CD14-positive monocyte (primary cell): ENCODE measurements around the gene CNOT2. TPM values are rescaled to one million over a fixed set of nuclear protein-coding genes. Genes with fewer than 3 reads are reported as not detected.

ENCODE experiments used
- DNase-seq, 3 donors: peaks; one replicate each; pipeline ENCODE4 v3.0.0-alpha.2; 2011 to 2022
- H2AFZ ChIP-seq: 2 replicates; pipeline ENCODE4 v1.6.0; 2012; ENCODE audit warnings: mild to moderate bottlenecking, low read depth, low read length, inconsistent platforms; ENCODE audit not compliant: insufficient read depth, poor library complexity, severe bottlenecking
- H3K27ac ChIP-seq, 2 donors: 1 replicate in 1 of 2; 2 replicates in 1 of 2; pipeline ENCODE4 v1.5.1; 2012 to 2013; ENCODE audit warnings: low read length in 2 of 2, control low read depth in 1 of 2, inconsistent platforms in 1 of 2, low read depth in 1 of 2, mild to moderate bottlenecking in 1 of 2
- H3K27me3 ChIP-seq, 2 donors: one replicate each; pipeline versions ENCODE4 v1.6.0 to v1.6.1; 2011 to 2013; ENCODE audit warnings: low read length in 2 of 2; ENCODE audit not compliant: control insufficient read depth in 2 of 2, insufficient read depth in 2 of 2
- H3K36me3 ChIP-seq, 2 donors: replicated peaks in 1 of 2; 1 replicate in 1 of 2; 2 replicates in 1 of 2; pipeline versions ENCODE4 v1.5.1 to v1.6.1; 2012 to 2013; ENCODE audit warnings: low read length in 2 of 2, control low read depth in 1 of 2, inconsistent platforms in 1 of 2, mild to moderate bottlenecking in 1 of 2; ENCODE audit not compliant: insufficient read depth in 2 of 2, control insufficient read depth in 1 of 2
- H3K4me1 ChIP-seq, 2 donors: 1 replicate in 1 of 2; 2 replicates in 1 of 2; pipeline versions ENCODE4 v1.5.1 to v1.6.1; 2012 to 2013; ENCODE audit warnings: low read length in 2 of 2, control low read depth in 1 of 2, inconsistent platforms in 1 of 2, mild to moderate bottlenecking in 1 of 2, moderate library complexity in 1 of 2; ENCODE audit not compliant: insufficient read depth in 2 of 2, control insufficient read depth in 1 of 2
- H3K4me2 ChIP-seq: replicated peaks from 2 replicates; pipeline ENCODE3; 2012; ENCODE audit warnings: low read length, moderate library complexity, mild to moderate bottlenecking; ENCODE audit not compliant: poor library complexity, severe bottlenecking; ENCODE audit errors: extremely low read depth
- H3K4me3 ChIP-seq, 3 experiments: fragments of 200-600 bp in 1 of 3; sonication (generic) in 1 of 3; replicated peaks in 1 of 3; 1 replicate in 2 of 3; 2 replicates in 1 of 3; pipeline ENCODE4 v1.5.1; 2011 to 2013; ENCODE audit warnings: low read length in 3 of 3, mild to moderate bottlenecking in 3 of 3, control low read depth in 2 of 3, low read depth in 2 of 3, inconsistent platforms in 1 of 3, moderate library complexity in 1 of 3
- H3K79me2 ChIP-seq: 2 replicates; pipeline ENCODE4 v1.6.0; 2012; ENCODE audit warnings: mild to moderate bottlenecking, control low read depth, inconsistent platforms, low read length, moderate library complexity; ENCODE audit not compliant: insufficient read depth
- H3K9ac ChIP-seq: 2 replicates; pipeline ENCODE4 v1.6.0; 2017; ENCODE audit warnings: low read length, mild to moderate bottlenecking; ENCODE audit not compliant: insufficient read depth, poor library complexity, severe bottlenecking
- H3K9me3 ChIP-seq, 2 donors: replicated peaks in 1 of 2; 1 replicate in 1 of 2; 2 replicates in 1 of 2; pipeline versions ENCODE4 v1.5.1 to v1.6.1; 2012 to 2013; ENCODE audit warnings: low read length in 2 of 2, control low read depth in 1 of 2; ENCODE audit not compliant: control insufficient read depth in 1 of 2, insufficient read depth in 1 of 2
- H4K20me1 ChIP-seq: 2 replicates; pipeline ENCODE4 v1.6.0; 2012; ENCODE audit warnings: mild to moderate bottlenecking, low read length, control low read depth, moderate library complexity; ENCODE audit not compliant: insufficient read depth
- H3K27ac Mint-ChIP-seq, 7 donors: one replicate each; pipeline ENCODE4 v1.8.0; 2020; ENCODE audit warnings: mild to moderate bottlenecking in 7 of 7, mixed read lengths in 7 of 7, moderate library complexity in 6 of 7, inconsistent platforms in 2 of 7
- H3K27me3 Mint-ChIP-seq, 3 donors: one replicate each; pipeline ENCODE4 v1.8.0; 2021 to 2022; ENCODE audit warnings: low read depth in 3 of 3, mild to moderate bottlenecking in 3 of 3, mixed read lengths in 3 of 3, moderate library complexity in 3 of 3, inconsistent platforms in 1 of 3
- H3K36me3 Mint-ChIP-seq, 2 donors: one replicate each; pipeline ENCODE4 v1.8.0; 2020; ENCODE audit warnings: mixed read lengths in 2 of 2, inconsistent platforms in 1 of 2, mild to moderate bottlenecking in 1 of 2
- H3K4me1 Mint-ChIP-seq: one replicate; pipeline ENCODE4 v1.8.0; 2020; ENCODE audit warnings: mild to moderate bottlenecking, mixed read lengths
- H3K4me3 Mint-ChIP-seq, 2 donors: one replicate each; pipeline ENCODE4 v1.8.0; 2020; ENCODE audit warnings: mild to moderate bottlenecking in 2 of 2, mixed read lengths in 2 of 2, moderate library complexity in 1 of 2
- H3K9me3 Mint-ChIP-seq, 7 donors: one replicate each; pipeline ENCODE4 v1.8.0; 2020 to 2022; ENCODE audit warnings: mixed read lengths in 7 of 7, mild to moderate bottlenecking in 6 of 7, moderate library complexity in 6 of 7, inconsistent platforms in 2 of 7
- WGBS: methylation state at CpG from one replicate; pipeline ENCODE4 v1.1.5; 2013; ENCODE audit warnings: missing lambda C conversion rate; ENCODE audit not compliant: insufficient coverage; 5-methylcytosine and 5-hydroxymethylcytosine counted together
- intact Hi-C, 2 donors: fragments of 100-400 bp; cut with micrococcal nuclease; formaldehyde crosslinking; loops; one replicate each; pipeline versions ENCODE4 v1.15.0 to v1.15.1; 2023
- polyA plus RNA-seq, 3 donors: library from polyadenylated mRNA; depleted of rRNA in 1 of 3; unstranded in 2 of 3; stranded (reverse) in 1 of 3; fragments of 300-500 nt in 2 of 3; fragments of >200 nt in 1 of 3; fragmentation: Illumina TruSeq in 2 of 3; gene quantifications; 1 replicate in 2 of 3; 2 replicates in 1 of 3; pipeline ENCODE4 v1.2.3, GENCODE V29; 2012 to 2021
- TF ChIP-seq, protein P1 (sequence below): fragments of 200-600 bp; IDR thresholded peaks from one replicate; pipeline ENCODE4 v1.8.0; 2022; ENCODE audit warnings: antibody characterized with exemption, mild to moderate bottlenecking

The CNOT2 gene
- polyA plus RNA-seq, 3 donors, result 49.8 to 77.2 (median 72.7) TPM

DNA sequence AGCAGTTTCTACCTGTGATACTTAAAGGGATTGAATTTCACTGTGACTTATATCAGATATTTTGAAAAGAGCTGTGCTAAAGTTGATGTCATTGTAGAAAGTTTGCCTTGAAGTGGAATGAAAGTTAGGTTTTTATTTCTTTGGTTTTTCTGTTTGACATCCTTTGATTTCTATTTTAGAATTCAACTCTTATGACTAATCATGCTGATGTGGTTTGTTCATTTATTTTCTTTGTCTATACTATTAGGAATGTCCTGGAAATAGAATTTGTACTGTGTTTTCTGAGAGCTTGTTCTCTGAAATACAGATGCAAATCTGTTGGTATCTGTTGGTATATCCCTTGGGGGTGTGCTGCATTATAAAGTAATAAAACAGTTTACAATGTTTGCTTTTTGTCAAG, 3.3 kb downstream of the CNOT2 start:
- H3K27ac Mint-ChIP-seq, result peak overlapping the region in 2 of 7 donors; percentile 15 to 42
- H3K27me3 ChIP-seq, result no peaks in the 10 kb centered on the region
- H3K79me2 ChIP-seq, result peaks cover 89% of the 10 kb centered on the region
- H3K27me3 Mint-ChIP-seq, result no peaks in the 10 kb centered on the region
- no peak overlapping the region for H3K4me3 ChIP-seq
- H3K9me3 Mint-ChIP-seq, result peaks cover 0 to 3% (median 0%) of the 10 kb centered on the region in 7 donors
- no peaks in the 10 kb centered on the region for H3K9me3 ChIP-seq
- peak overlapping the region in 1 of 2 donors; percentile 42 for H3K27ac ChIP-seq
- peaks cover 22 to 45% of the 10 kb centered on the region in 2 donors for H3K4me1 ChIP-seq
- peaks cover 51% of the 10 kb centered on the region for H3K4me1 Mint-ChIP-seq
- H3K36me3 ChIP-seq, result peaks cover 0 to 10% of the 10 kb centered on the region in 2 donors
- H3K9ac ChIP-seq, result no peak overlapping the region
- no peak overlapping the region for H3K4me3 Mint-ChIP-seq
- intact Hi-C loops, result loop anchor here in 1 of 2 donors (10.0 kb wide), 1 partner anchor 48 kb away; no protein-coding TSS in a partner anchor
- peaks cover 9 to 30% of the 10 kb centered on the region in 2 donors for H3K36me3 Mint-ChIP-seq
- DNase-seq, result no peak
- no peak overlapping the region for H3K4me2 ChIP-seq
- TF ChIP-seq, protein P1, sequence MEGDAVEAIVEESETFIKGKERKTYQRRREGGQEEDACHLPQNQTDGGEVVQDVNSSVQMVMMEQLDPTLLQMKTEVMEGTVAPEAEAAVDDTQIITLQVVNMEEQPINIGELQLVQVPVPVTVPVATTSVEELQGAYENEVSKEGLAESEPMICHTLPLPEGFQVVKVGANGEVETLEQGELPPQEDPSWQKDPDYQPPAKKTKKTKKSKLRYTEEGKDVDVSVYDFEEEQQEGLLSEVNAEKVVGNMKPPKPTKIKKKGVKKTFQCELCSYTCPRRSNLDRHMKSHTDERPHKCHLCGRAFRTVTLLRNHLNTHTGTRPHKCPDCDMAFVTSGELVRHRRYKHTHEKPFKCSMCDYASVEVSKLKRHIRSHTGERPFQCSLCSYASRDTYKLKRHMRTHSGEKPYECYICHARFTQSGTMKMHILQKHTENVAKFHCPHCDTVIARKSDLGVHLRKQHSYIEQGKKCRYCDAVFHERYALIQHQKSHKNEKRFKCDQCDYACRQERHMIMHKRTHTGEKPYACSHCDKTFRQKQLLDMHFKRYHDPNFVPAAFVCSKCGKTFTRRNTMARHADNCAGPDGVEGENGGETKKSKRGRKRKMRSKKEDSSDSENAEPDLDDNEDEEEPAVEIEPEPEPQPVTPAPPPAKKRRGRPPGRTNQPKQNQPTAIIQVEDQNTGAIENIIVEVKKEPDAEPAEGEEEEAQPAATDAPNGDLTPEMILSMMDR, result no peak
- no peak overlapping the region for H2AFZ ChIP-seq
- H4K20me1 ChIP-seq, result peaks cover 66% of the 10 kb centered on the region

DNA sequence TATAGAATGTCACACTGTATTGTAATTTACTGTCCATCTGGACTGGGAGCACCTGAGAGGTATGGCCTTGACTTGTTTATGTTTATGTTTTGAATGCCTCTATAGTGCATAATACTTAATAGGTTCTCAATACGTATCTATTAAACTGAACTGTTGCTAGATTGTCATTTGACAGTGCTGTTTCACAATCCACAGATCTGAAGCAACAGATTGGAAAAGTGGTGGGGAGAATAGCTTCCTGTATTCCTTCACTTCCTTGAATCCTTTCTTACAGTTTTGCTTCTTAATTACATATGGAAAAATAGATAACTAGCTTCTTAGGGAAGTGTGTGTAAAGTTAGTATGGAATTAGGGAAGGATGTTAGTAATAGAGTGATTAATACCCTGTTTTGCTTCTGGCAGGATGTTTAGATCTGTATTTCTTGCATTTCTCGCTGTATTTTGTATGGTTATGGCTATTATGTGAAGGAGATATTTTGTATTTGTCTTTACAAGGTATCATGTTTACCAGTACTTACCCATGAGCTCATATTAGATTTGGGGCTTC, 4.5 kb downstream of the CNOT2 start:
- H3K4me1 ChIP-seq, result peaks cover 19 to 36% of the 10 kb centered on the region in 2 donors
- intact Hi-C loops, result loop anchor here in 1 of 2 donors (10.0 kb wide), 1 partner anchor 47 kb away; no protein-coding TSS in a partner anchor
- peak overlapping the region; percentile 11 to 81 (median 61) for H3K27ac Mint-ChIP-seq
- H3K9ac ChIP-seq, result no peak overlapping the region
- peaks cover 99% of the 10 kb centered on the region for H3K79me2 ChIP-seq
- peak in 2 of 3 donors; percentile 46 to 47 for DNase-seq
- no peak overlapping the region for H3K4me2 ChIP-seq
- peak overlapping the region in 1 of 3 experiments; percentile 16 for H3K4me3 ChIP-seq
- H3K9me3 ChIP-seq, result no peaks in the 10 kb centered on the region
- peaks cover 7 to 30% of the 10 kb centered on the region in 2 donors for H3K36me3 Mint-ChIP-seq
- no peaks in the 10 kb centered on the region for H3K27me3 ChIP-seq
- TF ChIP-seq, protein P1, result no peak
- peaks cover 0 to 2% (median 0%) of the 10 kb centered on the region in 7 donors for H3K9me3 Mint-ChIP-seq
- H3K4me1 Mint-ChIP-seq, result peaks cover 48% of the 10 kb centered on the region
- peak overlapping the region in 1 of 2 donors; percentile 58 for H3K27ac ChIP-seq
- H2AFZ ChIP-seq, result no peak overlapping the region
- no CpG with 5 or more reads among the region's 2 CpGs for WGBS
- peak overlapping the region in 1 of 2 donors; percentile 35 for H3K4me3 Mint-ChIP-seq
- H3K36me3 ChIP-seq, result peaks cover 0 to 10% of the 10 kb centered on the region in 2 donors
- H3K27me3 Mint-ChIP-seq, result no peaks in the 10 kb centered on the region
- H4K20me1 ChIP-seq, result peaks cover 78% of the 10 kb centered on the region
